ENCODE results near the gene LRP8. TPM values are rescaled to one million over a fixed set of nuclear protein-coding genes. Genes with fewer than 3 reads are reported as not detected.

LRP8 gene
- total and polyA plus RNA-seq, 2 experiments from 2014 or later: 2.4 to 2.7 TPM

GRCh38 chr1:53332833-53333232 is 5.0 kb upstream of the LRP8 start:
- H2AFZ ChIP-seq: no peak overlapping the region
- H3K79me2 ChIP-seq: no peaks in the 10 kb centered on the region
- H3K4me1 ChIP-seq (ENCODE audit: insufficient read depth): no peaks in the 10 kb centered on the region
- H3K4me2 ChIP-seq: no peak overlapping the region
- peaks cover 6% of the 10 kb centered on the region for H3K27me3 ChIP-seq
- no peak for DNase-seq (ENCODE audit: low spot score)
- no peaks in the 10 kb centered on the region for H3K9me2 ChIP-seq (replicated peaks; ENCODE audit: insufficient read depth)
- H3K9me3 ChIP-seq (ENCODE audit: low read depth): no peaks in the 10 kb centered on the region
- no peaks in the 10 kb centered on the region for H3K36me3 ChIP-seq (replicated peaks; ENCODE audit: insufficient read depth, low read depth)
- no peak overlapping the region for H3K27ac ChIP-seq
- H4K20me1 ChIP-seq (ENCODE audit: insufficient read depth, poor library complexity, severe bottlenecking): no peaks in the 10 kb centered on the region
- no peak overlapping the region for H3K4me3 ChIP-seq
- no peak for TF ChIP-seq CTCF (IDR thresholded peaks at IDR 0.05; ENCODE audit: poor library complexity)
- no peak for TF ChIP-seq EZH2phosphoT487 (IDR thresholded peaks at IDR 0.05; ENCODE audit: low read depth, severe bottlenecking, unreplicated experiment)
- TF ChIP-seq EZH2 (IDR thresholded peaks at IDR 0.05; ENCODE audit: borderline replicate concordance): no peak
- 81% methylated on average over 3 of the region's 3 CpGs for WGBS (ENCODE audit: low lambda C conversion rate, missing lambda C conversion rate)

- Histone ChIP-seq H4K20me1 (ENCODE audit: insufficient read depth, poor library complexity, severe bottlenecking) (no peaks in the 10 kb centered on the region), H3K27me3 (peaks cover 6% of the 10 kb centered on the region), H3K9me2 (replicated peaks; ENCODE audit: insufficient read depth) (no peaks in the 10 kb centered on the region), H3K9me3 (ENCODE audit: low read depth) (no peaks in the 10 kb centered on the region), H2AFZ (no peak overlapping the region), H3K4me1 (ENCODE audit: insufficient read depth) (no peaks in the 10 kb centered on the region), H3K79me2 (no peaks in the 10 kb centered on the region), H3K36me3 (replicated peaks; ENCODE audit: insufficient read depth, low read depth) (no peaks in the 10 kb centered on the region), H3K27ac (no peak overlapping the region), H3K4me3 (no peak overlapping the region), H3K4me2 (no peak overlapping the region)
- WGBS (ENCODE audit: low lambda C conversion rate, missing lambda C conversion rate): 92% methylated on average over 3 of the region's 3 CpGs
- TF ChIP-seq CTCF (IDR thresholded peaks at IDR 0.05; ENCODE audit: poor library complexity) (no peak), EZH2 (IDR thresholded peaks at IDR 0.05; ENCODE audit: borderline replicate concordance) (no peak), EZH2phosphoT487 (IDR thresholded peaks at IDR 0.05; ENCODE audit: low read depth, severe bottlenecking, unreplicated experiment) (no peak)
- no peak for DNase-seq (ENCODE audit: low spot score)
Observed at GRCh38 chr1:53332186-53332564, 4.3 kb upstream of the LRP8 start.

- Histone ChIP-seq H3K27ac (no peak overlapping the region), H3K9me3 (ENCODE audit: low read depth) (no peaks in the 10 kb centered on the region), H3K79me2 (no peaks in the 10 kb centered on the region), H3K4me2 (no peak overlapping the region), H4K20me1 (ENCODE audit: insufficient read depth, poor library complexity, severe bottlenecking) (no peaks in the 10 kb centered on the region), H3K9me2 (replicated peaks; ENCODE audit: insufficient read depth) (no peaks in the 10 kb centered on the region), H3K36me3 (replicated peaks; ENCODE audit: insufficient read depth, low read depth) (no peaks in the 10 kb centered on the region), H3K27me3 (peaks cover 6% of the 10 kb centered on the region), H2AFZ (no peak overlapping the region), H3K4me1 (ENCODE audit: insufficient read depth) (no peaks in the 10 kb centered on the region), H3K4me3 (no peak overlapping the region)
- WGBS (ENCODE audit: low lambda C conversion rate, missing lambda C conversion rate): 81% methylated on average over 7 of the region's 7 CpGs
- no peak for TF ChIP-seq CTCF (IDR thresholded peaks at IDR 0.05; ENCODE audit: poor library complexity)
- TF ChIP-seq EZH2phosphoT487 (IDR thresholded peaks at IDR 0.05; ENCODE audit: low read depth, severe bottlenecking, unreplicated experiment): no peak
- no peak for TF ChIP-seq EZH2 (IDR thresholded peaks at IDR 0.05; ENCODE audit: borderline replicate concordance)
- no peak for DNase-seq (ENCODE audit: low spot score)
Observed at GRCh38 chr1:53331446-53332185, 3.7 kb upstream of the LRP8 start.

Measured in hepatocyte (in vitro differentiated cells).